GM19193 (cell line): Measurements from ENCODE around the gene CIB4.

Source experiments
- POLR2A ChIP-seq: IDR thresholded peaks from 4 replicates; pipeline ENCODE4 v1.6.1; 2011; ENCODE audit not compliant: insufficient read depth, insufficient read length; ENCODE audit errors: extremely low read depth

Gene CIB4

DNA sequence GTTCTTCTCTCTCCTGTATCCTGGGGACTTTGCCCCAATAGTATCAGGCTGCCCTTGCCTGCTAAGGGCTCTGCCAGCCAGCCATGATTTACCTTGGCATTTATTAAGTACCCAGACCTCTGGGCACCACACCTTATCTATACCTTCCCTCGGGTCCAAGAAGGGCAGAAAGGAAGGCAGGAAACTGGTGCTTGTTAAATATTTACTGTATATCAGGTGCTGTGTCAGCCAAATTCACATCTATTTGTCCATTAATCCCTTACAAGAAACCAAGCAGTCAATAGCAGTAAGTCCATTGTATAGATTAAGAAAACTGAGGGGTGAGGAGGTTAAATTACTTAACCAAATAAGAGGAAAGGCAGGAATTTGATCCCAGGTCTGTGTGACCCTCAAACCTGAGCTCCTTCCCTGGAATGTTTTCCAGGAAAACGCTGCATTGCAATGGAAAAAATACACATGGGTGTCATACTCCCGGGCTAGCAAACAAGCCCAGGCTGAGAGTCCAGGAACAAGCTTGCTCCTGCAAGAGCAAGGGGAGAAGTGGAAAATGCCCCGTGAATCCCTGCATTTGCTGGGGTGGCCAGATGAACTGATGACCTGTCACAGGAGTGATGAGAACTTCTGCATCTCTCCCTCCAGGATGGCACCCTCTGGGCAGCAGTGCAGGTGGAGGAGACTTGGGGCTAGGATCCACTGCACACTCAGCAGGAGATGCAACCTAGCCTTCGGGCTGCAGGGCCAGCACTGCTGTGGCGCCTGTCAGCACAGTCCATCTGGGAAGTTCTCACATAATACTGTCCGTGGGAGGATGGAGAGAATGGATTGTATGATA lies 30.4 kb downstream of the CIB4 start:
- TF ChIP-seq POLR2A: no peak

- TF ChIP-seq POLR2A: no peak
Measured at GRCh38 chr2:26609839-26610277, 31.3 kb downstream of the CIB4 start.

DNA sequence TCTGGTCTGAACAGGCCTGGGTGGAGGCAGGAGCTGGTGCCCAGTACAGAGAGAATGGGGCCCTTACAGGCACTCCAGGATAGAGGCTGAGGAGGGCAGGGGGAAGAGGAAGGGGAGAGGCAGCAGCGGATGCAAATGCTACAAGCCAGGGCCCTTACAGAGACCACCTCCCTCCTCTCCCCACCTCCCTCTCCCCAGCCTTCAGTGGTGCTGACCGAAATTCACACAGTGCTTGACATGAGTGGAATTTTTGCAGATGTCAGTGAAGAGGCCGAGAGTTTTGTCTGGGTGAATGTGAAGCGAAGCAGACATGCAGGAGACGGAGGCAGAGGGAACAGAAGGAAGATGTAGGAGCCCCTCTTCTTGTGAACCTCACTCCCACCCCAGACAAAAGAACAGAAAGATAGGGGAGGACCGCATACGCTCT lies 31.9 kb downstream of the CIB4 start:
- no peak for TF ChIP-seq POLR2A

DNA sequence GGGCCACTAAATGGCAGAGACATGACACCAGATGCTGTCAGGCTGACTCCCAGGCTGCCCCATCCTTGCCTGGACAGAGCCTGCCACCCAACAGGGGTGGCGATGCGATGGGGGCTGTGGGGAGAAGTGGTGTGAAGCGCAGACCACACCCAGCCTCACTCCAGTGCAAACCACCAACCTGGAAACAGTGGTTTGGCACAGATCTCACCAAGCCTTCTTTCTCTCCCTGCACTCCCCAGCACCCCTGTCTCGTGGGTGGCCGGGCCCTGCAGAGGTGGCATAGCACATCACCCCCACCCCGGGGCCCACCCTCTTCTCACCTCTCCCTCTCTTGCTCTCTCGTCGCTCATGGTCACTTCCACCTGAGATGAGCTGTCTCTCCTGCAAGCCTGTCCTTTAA lies 32.6 kb downstream of the CIB4 start:
- TF ChIP-seq POLR2A: no peak

DNA sequence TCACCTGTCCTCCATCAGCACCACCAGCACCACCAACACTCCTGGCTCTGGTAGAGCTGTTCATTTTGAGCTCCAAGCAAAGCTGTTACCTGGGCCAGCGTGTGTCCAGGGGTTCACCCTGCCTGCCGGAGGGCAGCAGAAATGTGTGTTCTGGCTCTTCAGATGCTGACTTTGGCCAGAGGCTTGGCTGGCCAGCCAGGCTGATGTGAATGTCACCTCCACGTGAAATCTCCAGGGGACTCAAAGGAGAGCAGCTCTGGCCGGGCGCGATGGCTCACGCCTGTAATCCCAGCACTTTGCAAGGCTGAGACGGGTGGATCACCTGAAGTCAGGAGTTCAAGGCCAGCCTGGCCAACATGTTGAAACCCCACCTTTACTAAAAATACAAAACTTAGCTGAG lies 33.5 kb downstream of the CIB4 start:
- no peak for TF ChIP-seq POLR2A

DNA sequence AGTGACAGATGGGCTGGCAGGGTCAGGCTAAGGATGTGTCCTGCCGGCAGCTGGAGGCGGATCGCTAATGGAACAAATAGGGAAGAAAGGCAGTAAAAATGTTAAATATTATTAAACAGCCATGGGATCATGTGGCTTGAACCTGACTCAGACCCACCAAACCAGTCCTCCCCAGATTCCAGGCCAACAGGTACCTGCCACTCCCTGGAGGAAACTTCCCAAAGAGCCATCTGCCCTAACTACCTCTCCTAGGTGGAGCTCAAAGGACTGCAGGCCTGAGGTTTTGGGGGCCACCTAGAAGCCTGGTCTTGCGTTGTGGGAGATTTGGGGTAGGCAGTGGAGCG lies 34.3 kb downstream of the CIB4 start:
- no peak for TF ChIP-seq POLR2A

DNA sequence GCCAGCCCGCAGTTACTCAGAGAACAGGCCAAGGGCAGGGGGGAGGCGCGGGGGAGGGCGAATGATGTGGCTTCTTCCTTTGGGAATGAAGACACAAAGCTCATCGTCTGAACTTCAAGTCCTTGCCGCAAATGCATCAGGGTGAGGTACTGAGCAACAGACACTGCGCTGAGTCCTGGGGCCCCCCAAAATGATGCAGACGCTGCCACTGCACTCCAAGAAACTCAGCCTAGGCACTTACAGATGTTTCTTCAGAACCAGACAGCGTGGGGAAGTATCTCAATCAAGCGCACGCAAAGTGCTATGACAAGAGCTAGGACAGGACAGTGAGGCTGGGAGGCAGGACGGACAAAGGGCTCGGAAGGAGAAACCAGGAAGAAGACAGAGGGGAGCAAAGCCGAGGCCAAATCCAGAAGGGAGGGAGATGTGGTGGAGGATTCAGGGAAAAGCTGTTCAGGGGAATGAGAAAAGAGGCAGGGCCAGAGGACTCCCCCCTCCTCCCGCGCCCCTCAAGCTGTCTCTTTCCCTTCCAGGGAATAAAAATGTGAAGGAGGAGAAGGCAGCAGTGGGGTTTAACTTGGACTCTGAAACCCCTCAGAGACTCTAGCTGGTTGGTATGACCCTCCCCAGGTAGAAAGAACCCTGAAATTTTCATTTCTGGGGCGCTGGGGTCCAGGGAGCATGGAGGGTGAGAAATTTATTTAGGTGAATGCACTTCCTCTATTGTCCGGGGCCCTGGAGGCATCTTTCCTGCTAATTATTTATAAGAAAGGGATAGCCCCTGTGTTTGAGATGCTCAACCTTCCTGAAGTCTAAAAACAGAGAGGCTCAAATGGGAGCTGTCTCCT lies 34.9 kb downstream of the CIB4 start:
- no peak for TF ChIP-seq POLR2A

DNA sequence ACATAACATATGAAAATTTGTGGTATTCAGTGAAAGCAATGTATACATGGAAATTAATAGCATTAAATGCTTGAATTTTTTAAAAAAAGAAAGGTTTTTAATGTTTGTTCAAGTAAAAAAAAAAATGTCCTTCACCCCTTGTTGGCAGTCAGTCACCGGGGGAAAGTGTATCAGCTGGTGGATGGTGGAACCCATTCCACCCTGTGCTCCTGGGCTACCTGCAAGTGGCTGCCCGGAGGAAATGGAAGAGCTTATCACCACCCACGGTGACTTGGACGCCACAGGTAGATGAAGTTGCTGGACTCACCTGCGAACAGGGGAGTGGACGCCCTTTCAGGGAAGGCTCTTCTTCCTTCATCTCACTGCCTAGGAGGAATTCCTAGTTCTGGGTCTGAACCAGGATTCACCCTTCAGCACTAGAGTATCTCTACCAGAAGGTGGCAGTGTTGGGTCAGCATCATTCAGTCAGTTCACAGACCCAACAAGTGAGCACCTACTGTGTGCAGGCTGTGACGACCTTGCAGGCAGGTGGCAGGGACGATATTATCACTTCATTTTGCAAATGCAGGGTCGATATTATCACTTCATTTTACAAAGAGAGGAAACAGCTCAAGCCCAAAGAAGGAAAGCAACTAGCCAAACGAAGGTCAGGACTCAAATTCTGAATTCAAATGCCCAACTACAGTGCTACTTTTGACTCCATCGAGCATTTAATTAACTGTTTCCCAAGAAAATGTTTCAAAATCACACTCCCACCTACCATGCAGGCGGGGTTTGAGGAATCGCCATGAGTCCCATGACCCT lies 35.8 kb downstream of the CIB4 start:
- TF ChIP-seq POLR2A: no peak

DNA sequence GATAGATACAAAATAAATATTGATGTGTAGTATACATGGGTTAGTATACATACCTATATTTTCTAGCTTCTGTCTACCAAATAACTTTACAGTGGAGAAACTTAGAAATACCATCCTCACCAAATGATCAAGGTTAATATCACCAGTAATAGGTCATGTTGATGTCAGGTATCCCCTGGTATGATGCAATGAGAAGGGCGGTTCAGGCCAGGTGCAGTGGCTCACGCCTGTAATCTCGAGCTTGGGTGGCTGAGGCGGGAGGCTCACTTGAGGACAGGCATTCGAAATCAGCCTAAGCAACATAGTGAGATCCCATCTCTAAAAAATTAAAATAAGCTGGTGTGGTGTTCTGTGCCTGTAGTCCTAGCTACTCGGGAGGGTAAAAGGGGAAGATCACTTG lies 38.6 kb downstream of the CIB4 start:
- no peak for TF ChIP-seq POLR2A

DNA sequence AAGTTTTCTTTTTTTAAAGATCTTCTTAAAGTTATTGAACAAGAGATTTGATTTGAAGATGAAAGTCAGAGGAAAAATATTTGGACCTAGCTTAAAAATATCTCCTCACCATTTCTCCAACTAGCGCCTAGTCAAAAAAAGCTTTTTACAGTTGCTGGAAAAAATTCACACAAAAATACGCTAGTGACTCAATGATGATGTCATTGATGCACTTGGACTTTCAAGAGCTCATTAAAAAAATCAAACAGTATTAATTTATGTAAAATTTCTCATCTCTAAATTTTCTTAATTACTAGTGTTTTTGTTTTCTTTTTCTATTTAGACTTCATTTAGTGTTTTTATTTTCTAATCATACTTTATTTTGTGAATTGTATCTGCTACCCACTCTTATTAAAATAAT lies 41.8 kb downstream of the CIB4 start:
- TF ChIP-seq POLR2A: no peak

- no peak for TF ChIP-seq POLR2A
Measured at GRCh38 chr2:26598996-26599373, 42.2 kb downstream of the CIB4 start.

DNA sequence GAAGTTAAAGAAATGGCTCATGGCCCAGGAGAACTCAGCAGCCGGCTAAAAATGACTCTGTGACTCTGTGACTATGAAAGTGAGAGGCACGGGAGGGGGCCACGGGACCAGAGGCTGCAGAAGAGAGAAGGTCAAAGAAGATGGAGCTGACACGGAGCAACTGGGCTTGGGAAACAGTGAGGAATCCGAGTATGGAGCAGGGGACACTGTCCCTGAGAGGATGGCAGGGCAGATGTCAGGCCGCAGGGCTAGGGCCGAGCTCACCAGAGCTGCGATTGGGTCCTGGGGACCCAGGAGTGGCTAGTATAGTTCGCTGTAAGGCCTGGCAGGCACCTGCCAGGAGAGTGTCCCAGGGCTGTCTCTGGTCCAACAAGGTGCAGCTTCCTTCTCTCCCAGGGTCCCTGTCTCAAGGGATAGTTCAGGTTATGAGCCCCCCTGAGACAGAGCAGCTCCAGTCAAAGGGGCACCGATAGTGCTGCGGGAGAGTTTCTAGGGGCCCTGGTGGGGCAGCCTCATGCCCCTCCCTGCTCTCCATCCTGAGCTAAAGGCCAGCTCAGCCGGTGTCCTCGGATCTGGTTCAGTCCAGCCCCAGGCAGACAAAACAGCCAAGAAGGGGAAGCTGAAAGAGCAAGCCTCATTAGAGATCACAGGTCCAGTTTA lies 42.7 kb downstream of the CIB4 start:
- no peak for TF ChIP-seq POLR2A

- no peak for TF ChIP-seq POLR2A
Measured at GRCh38 chr2:26597197-26597596, 44.0 kb downstream of the CIB4 start.

DNA sequence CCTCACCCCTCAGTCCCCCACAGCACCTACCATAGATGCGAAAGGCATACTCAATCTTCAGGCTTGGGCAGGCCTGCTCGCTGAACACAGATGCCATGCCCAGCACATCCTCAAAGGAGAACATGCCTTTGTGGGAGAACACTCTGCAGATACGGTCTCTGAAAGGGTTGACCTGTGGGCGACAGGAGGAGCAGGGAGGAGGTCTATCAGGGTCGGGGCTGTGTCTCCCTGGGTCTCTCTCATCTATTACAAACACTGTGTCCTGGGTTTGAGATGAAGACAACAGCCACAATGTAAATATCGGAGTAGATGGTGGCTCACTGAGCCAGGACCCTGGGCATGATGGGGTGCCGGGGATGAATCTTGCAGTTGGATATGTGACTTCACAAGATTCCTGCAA lies 46.0 kb downstream of the CIB4 start:
- no peak for TF ChIP-seq POLR2A
